Testis (tissue), 3 donors: Measurements from ENCODE around the gene RXRA. TPM values are rescaled to one million over a fixed set of nuclear protein-coding genes. Genes with fewer than 3 reads are reported as not detected.

Experiments used
- DNase-seq: peaks from one replicate; pipeline ENCODE4 v3.0.0-alpha.2; 2019
- H3K27ac ChIP-seq, 2 donors: fragments of 200-600 bp; sonication (generic); one replicate each; pipeline ENCODE4 v1.5.1; 2019
- H3K27me3 ChIP-seq: fragments of 200-600 bp; sonication (generic); one replicate; pipeline ENCODE4 v1.5.1; 2019
- H3K36me3 ChIP-seq: fragments of 200-600 bp; sonication (generic); one replicate; pipeline ENCODE4 v1.5.1; 2017; ENCODE audit warnings: low read depth; ENCODE audit errors: missing control alignments
- H3K4me1 ChIP-seq: fragments of 200-600 bp; sonication (generic); one replicate; pipeline ENCODE4 v1.5.1; 2019
- H3K4me3 ChIP-seq, 2 donors: fragments of 200-600 bp; sonication (generic); one replicate each; pipeline ENCODE4 v1.5.1; 2017 to 2019
- H3K9me3 ChIP-seq: fragments of 200-600 bp; sonication (generic); one replicate; pipeline ENCODE4 v1.5.1; 2017
- POLR2A ChIP-seq: fragments of 450-650 bp; IDR thresholded peaks from one replicate; pipeline ENCODE4 v1.6.1; 2017; ENCODE audit warnings: antibody characterized with exemption, mild to moderate bottlenecking, moderate library complexity
- WGBS, 2 donors: methylation state at CpG; one replicate each; pipeline ENCODE4 v1.1.5; 2018; 5-methylcytosine and 5-hydroxymethylcytosine counted together
- intact Hi-C: fragments of 100-400 bp; cut with DNase I; formaldehyde crosslinking; loops from one replicate; pipeline ENCODE4 v1.15.1; 2023; ENCODE audit warnings: low total_unique reads
- polyA plus RNA-seq: library from polyadenylated mRNA; stranded (reverse); fragments of 350-450 nt; fragmentation: Illumina TruSeq; extraction: RNeasy Lipid Tissue Mini Kit (QIAGEN cat#74804); gene quantifications from one replicate; pipeline ENCODE4 v1.2.3, GENCODE V29; 2014; ENCODE audit warnings: low read depth, low replicate concordance; ENCODE audit not compliant: insufficient read depth
- total RNA-seq, 2 donors: library from RNA; depleted of rRNA; stranded (reverse); fragments of >200 nt; gene quantifications; one replicate each; pipeline ENCODE4 v1.2.3, GENCODE V29; 2016
- TF ChIP-seq, protein P1 (sequence below), 3 experiments: fragments of 450-650 bp in 2 of 3; fragments of 200-600 bp in 1 of 3; sonication (generic) in 1 of 3; IDR thresholded peaks; one replicate each; pipeline ENCODE4 v1.5.1; 2016 to 2019; ENCODE audit warnings: antibody characterized with exemption in 3 of 3, mild to moderate bottlenecking in 2 of 3, moderate library complexity in 1 of 3

The RXRA gene
- total and polyA plus RNA-seq, 3 donors from 2014 or later, result 31.3 to 61.0 (median 47.3) TPM

- Histone ChIP-seq H3K4me1 (peaks cover 33% of the 10 kb centered on the region), H3K27ac (no peak overlapping the region), H3K9me3 (no peaks in the 10 kb centered on the region), H3K36me3 (no peaks in the 10 kb centered on the region), H3K4me3 (no peak overlapping the region), H3K27me3 (no peaks in the 10 kb centered on the region)
- intact Hi-C loops, result no loop called here
- DNase-seq, result no peak
- no peak for TF ChIP-seq POLR2A
- TF ChIP-seq, protein P1, sequence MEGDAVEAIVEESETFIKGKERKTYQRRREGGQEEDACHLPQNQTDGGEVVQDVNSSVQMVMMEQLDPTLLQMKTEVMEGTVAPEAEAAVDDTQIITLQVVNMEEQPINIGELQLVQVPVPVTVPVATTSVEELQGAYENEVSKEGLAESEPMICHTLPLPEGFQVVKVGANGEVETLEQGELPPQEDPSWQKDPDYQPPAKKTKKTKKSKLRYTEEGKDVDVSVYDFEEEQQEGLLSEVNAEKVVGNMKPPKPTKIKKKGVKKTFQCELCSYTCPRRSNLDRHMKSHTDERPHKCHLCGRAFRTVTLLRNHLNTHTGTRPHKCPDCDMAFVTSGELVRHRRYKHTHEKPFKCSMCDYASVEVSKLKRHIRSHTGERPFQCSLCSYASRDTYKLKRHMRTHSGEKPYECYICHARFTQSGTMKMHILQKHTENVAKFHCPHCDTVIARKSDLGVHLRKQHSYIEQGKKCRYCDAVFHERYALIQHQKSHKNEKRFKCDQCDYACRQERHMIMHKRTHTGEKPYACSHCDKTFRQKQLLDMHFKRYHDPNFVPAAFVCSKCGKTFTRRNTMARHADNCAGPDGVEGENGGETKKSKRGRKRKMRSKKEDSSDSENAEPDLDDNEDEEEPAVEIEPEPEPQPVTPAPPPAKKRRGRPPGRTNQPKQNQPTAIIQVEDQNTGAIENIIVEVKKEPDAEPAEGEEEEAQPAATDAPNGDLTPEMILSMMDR (IDR thresholded peaks at IDR 0.05), result no peak
- WGBS, 2 donors, result 80 to 83% methylated on average over 3 to 12 of the region's 12 CpGs
These were observed 69.5 kb downstream of the RXRA start for GRCh38 chr9:134395737-134396257.

DNA sequence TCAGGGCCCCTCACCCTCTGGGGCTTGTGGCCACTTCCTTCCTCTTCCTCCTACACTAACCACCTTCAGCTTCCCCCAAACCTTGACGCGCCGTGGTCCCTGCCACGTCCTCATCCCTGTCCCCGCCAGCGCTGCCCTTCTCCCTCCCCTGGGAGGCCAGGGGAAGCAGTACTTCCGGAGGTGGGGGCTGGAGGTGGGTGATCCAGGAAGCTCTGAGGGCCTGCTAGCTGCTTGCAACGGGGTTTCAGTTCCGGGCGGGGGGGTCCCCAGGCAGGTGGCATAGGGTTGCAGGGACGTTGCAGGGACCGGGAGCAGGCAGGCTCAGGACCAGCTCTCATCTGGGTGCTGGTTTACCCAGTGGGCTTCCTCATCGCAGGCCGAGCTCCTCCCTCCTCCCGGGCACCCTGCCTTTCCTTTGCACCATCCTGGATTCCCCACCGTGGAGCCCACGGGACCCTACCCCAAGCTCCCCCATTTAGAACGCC lies 70.0 kb downstream of the RXRA start:
- Histone ChIP-seq H3K27me3 (no peaks in the 10 kb centered on the region), H3K9me3 (no peaks in the 10 kb centered on the region), H3K36me3 (no peaks in the 10 kb centered on the region), H3K4me1 (peaks cover 31% of the 10 kb centered on the region), H3K27ac (no peak overlapping the region), H3K4me3 (no peak overlapping the region)
- no peak for DNase-seq
- 60 to 75% methylated on average over 14 to 18 of the region's 18 CpGs for WGBS, 2 donors
- intact Hi-C loops, result no loop called here
- TF ChIP-seq, protein P1 (IDR thresholded peaks at IDR 0.05), result no peak
- no peak for TF ChIP-seq POLR2A

- intact Hi-C loops, result no loop called here
- DNase-seq, result no peak
- no peaks in the 10 kb centered on the region for H3K9me3 ChIP-seq
- 73 to 79% methylated on average over 8 of the region's 8 CpGs for WGBS, 2 donors
- H3K4me3 ChIP-seq, result no peak overlapping the region
- peaks cover 25% of the 10 kb centered on the region for H3K4me1 ChIP-seq
- TF ChIP-seq, protein P1 (IDR thresholded peaks at IDR 0.05), result no peak
- TF ChIP-seq POLR2A, result no peak
- H3K36me3 ChIP-seq, result no peaks in the 10 kb centered on the region
- no peak overlapping the region for H3K27ac ChIP-seq
- no peaks in the 10 kb centered on the region for H3K27me3 ChIP-seq
These were observed 70.6 kb downstream of the RXRA start for GRCh38 chr9:134396825-134397224.

GRCh38 chr9:134398756-134399155 lies 72.5 kb downstream of the RXRA start:
- H3K4me1 ChIP-seq, result peaks cover 31% of the 10 kb centered on the region
- TF ChIP-seq, protein P1 (IDR thresholded peaks at IDR 0.05), result no peak
- TF ChIP-seq POLR2A, result no peak

More at GRCh38 chr9:134398756-134399155, 72.5 kb downstream of the RXRA start:
- Histone ChIP-seq H3K4me3 (no peak overlapping the region), H3K36me3 (no peaks in the 10 kb centered on the region), H3K9me3 (no peaks in the 10 kb centered on the region), H3K27ac (no peak overlapping the region), H3K27me3 (no peaks in the 10 kb centered on the region)
- no peak for DNase-seq
- 83 to 98% methylated on average over 2 to 5 of the region's 5 CpGs for WGBS, 2 donors
- intact Hi-C loops, result no loop called here
